ENCODE results near the gene ACADM. TPM values are rescaled to one million over a fixed set of nuclear protein-coding genes. Genes with fewer than 3 reads are reported as not detected.
"Not testable (repeated sequence)": the region's sequence is repeated elsewhere in the genome, so short reads cannot be mapped to it uniquely, and the experiment has no call there.

Gene ACADM
- total RNA-seq, 1 experiment from 2014 or later, result 48.7 TPM

DNA sequence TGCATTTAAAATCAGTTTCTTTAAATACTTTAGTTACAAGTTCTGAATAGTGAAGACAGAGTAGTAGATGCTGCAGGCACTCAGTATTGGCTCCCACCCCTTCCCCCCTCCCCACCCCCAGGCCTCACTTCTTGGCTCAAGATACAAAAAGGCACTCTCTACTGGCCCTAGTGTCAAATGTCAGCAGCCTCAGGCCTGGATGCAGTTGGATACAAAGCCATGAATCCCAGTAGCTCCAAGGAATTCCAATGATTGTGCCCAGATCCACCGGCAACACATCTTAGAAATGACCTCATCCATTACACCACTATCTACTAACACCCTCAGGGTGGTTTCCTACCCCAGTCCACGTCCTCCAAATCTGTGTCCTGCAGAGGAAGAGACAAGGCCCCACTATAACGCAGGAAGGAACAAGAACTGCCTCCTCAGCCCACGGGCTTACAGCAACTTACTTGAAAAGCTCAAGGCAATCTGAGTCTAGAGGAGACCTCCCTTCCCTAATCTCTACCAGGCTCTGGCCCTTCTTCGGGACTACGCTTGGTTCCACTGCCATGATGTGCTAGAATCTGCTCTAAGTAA is 17.6 kb downstream of the ACADM start (continued):
- TF ChIP-seq, protein P1, sequence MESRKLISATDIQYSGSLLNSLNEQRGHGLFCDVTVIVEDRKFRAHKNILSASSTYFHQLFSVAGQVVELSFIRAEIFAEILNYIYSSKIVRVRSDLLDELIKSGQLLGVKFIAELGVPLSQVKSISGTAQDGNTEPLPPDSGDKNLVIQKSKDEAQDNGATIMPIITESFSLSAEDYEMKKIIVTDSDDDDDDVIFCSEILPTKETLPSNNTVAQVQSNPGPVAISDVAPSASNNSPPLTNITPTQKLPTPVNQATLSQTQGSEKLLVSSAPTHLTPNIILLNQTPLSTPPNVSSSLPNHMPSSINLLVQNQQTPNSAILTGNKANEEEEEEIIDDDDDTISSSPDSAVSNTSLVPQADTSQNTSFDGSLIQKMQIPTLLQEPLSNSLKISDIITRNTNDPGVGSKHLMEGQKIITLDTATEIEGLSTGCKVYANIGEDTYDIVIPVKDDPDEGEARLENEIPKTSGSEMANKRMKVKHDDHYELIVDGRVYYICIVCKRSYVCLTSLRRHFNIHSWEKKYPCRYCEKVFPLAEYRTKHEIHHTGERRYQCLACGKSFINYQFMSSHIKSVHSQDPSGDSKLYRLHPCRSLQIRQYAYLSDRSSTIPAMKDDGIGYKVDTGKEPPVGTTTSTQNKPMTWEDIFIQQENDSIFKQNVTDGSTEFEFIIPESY (IDR thresholded peaks at IDR 0.05; ENCODE audit: extremely low read depth, insufficient replicate concordance, low read length), result no peak
- TF ChIP-seq, protein P2, sequence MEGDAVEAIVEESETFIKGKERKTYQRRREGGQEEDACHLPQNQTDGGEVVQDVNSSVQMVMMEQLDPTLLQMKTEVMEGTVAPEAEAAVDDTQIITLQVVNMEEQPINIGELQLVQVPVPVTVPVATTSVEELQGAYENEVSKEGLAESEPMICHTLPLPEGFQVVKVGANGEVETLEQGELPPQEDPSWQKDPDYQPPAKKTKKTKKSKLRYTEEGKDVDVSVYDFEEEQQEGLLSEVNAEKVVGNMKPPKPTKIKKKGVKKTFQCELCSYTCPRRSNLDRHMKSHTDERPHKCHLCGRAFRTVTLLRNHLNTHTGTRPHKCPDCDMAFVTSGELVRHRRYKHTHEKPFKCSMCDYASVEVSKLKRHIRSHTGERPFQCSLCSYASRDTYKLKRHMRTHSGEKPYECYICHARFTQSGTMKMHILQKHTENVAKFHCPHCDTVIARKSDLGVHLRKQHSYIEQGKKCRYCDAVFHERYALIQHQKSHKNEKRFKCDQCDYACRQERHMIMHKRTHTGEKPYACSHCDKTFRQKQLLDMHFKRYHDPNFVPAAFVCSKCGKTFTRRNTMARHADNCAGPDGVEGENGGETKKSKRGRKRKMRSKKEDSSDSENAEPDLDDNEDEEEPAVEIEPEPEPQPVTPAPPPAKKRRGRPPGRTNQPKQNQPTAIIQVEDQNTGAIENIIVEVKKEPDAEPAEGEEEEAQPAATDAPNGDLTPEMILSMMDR (IDR thresholded peaks at IDR 0.05 in 2 of 3, conservative IDR thresholded peaks at IDR 0.05 in 1 of 3; ENCODE audit: borderline replicate concordance in 1 of 3, insufficient read depth in 1 of 3, low read depth in 2 of 3, low read length in 2 of 3), result no peak
- TF ChIP-seq SRF (IDR thresholded peaks at IDR 0.05; ENCODE audit: low read depth) (no peak), POLR2AphosphoS5 (IDR thresholded peaks at IDR 0.05; ENCODE audit: low read depth, low read length) (no peak), POLR2A (IDR thresholded peaks at IDR 0.05; ENCODE audit: borderline replicate concordance, extremely low read depth, insufficient read depth, insufficient read length) (no peak), EGR1 (IDR thresholded peaks at IDR 0.05; ENCODE audit: low read depth) (no peak)
- TF ChIP-seq, protein P3, sequence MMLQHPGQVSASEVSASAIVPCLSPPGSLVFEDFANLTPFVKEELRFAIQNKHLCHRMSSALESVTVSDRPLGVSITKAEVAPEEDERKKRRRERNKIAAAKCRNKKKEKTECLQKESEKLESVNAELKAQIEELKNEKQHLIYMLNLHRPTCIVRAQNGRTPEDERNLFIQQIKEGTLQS (IDR thresholded peaks at IDR 0.05), result no peak

DNA sequence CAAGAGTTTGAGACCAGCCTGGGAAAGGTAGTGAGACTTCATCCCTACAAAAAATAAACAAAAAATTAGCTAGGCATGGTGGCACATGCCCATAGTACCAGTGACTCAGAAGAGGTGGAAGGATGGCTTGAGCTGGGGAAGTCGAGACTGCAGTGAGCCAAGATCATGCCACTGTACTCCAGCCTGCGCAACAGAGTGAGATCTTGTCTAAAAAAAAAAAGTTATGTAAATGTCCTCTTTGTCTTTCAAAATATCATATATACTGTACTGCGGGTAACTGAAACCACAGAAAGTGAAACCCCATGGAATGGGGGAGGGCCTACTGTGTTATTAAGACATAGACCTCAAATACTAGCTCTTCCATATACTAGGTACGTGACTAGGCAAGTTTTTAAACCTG is 20.8 kb downstream of the ACADM start:
- no peak overlapping the region for H2AFZ ChIP-seq (ENCODE audit: low read depth, low read length, poor library complexity, severe bottlenecking)
- TF ChIP-seq EZH2 (IDR thresholded peaks at IDR 0.05), result no peak
- TF ChIP-seq, protein P3 (IDR thresholded peaks at IDR 0.05), result no peak
- TF ChIP-seq, protein P4, sequence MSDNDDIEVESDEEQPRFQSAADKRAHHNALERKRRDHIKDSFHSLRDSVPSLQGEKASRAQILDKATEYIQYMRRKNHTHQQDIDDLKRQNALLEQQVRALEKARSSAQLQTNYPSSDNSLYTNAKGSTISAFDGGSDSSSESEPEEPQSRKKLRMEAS (IDR thresholded peaks at IDR 0.05), result no peak
- TF ChIP-seq POLR2AphosphoS5 (IDR thresholded peaks at IDR 0.05; ENCODE audit: low read depth, low read length), result no peak
- TF ChIP-seq ZNF274 (IDR thresholded peaks at IDR 0.05; ENCODE audit: low read depth, low read length), result no peak
- CTCF ChIA-PET, result no interaction called here
- H3K9me3 ChIP-seq (ENCODE audit: control insufficient read depth in 1 of 2, insufficient read depth in 1 of 2, low read depth in 1 of 2, low read length in 2 of 2), result no peaks in the 10 kb centered on the region
- H3K4me2 ChIP-seq (ENCODE audit: low read length), result no peak overlapping the region
- H3K27ac ChIP-seq (ENCODE audit: low read depth, low read length), result no peak overlapping the region
- H3K9me2 ChIP-seq (ENCODE audit: insufficient read depth), result no peaks in the 10 kb centered on the region
- no peaks in the 10 kb centered on the region for H3K4me1 ChIP-seq (ENCODE audit: control insufficient read depth in 1 of 2, insufficient read depth in 2 of 2, low read length in 2 of 2)
- no peaks in the 10 kb centered on the region; the same call in 1 of the 2 replicates for H4K20me1 ChIP-seq (ENCODE audit: insufficient read depth)
- BruUV-seq (replicated peaks), result no TSS peak
- RAD21 ChIA-PET (ENCODE audit: low non-redundant PET in 1 of 2, low total read pairs in 2 of 2, uncharacterized antibody in 2 of 2, unreplicated experiment in 2 of 2), result no interaction called here
- ATAC-seq, result no peak
- H3K27me3 ChIP-seq (ENCODE audit: insufficient read depth, low read length), result no peaks in the 10 kb centered on the region
- H3K79me2 ChIP-seq (ENCODE audit: insufficient read depth, low read length), result no peaks in the 10 kb centered on the region
- peaks cover 0 to 16% of the 10 kb centered on the region in 2 experiments; a peak in 2 of 4 replicates for H3K36me3 ChIP-seq (ENCODE audit: control insufficient read depth in 1 of 2, insufficient read depth in 2 of 2, low read length in 2 of 2)
- no peak overlapping the region for H3K9ac ChIP-seq (ENCODE audit: low read length)
- no peak overlapping the region for H3K4me3 ChIP-seq (replicated peaks in 1 of 2; ENCODE audit: low read depth in 1 of 2, low read length in 2 of 2)
- intact Hi-C loops (cut with micrococcal nuclease), result no loop called here
- no peak for DNase-seq (ENCODE audit: low read depth, low spot score)
- POLR2A ChIA-PET, result no interaction called here

DNA sequence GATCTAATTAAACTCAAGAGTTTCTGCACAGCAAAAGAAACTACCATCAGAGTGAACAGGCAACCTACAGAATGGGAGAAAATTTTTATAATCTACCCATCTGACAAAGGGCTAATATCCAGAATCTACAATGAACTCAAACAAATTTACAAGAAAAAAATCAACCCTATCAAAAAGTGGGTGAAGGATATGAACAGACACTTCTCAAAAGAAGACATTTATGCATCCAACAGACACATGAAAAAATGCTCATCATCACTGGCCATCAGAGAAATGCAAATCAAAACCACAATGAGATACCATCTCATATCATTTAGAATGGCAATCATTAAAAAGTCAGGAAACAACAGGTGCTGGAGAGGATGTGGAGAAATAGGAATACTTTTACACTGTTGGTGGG is 32.7 kb downstream of the ACADM start:
- BruUV-seq (replicated peaks); H3K4me3 ChIP-seq (replicated peaks in 1 of 2; ENCODE audit: low read depth in 1 of 2, low read length in 2 of 2); H2AFZ ChIP-seq (ENCODE audit: low read depth, low read length, poor library complexity, severe bottlenecking); H3K79me2 ChIP-seq (ENCODE audit: insufficient read depth, low read length); H3K9me3 ChIP-seq (ENCODE audit: control insufficient read depth in 1 of 2, insufficient read depth in 1 of 2, low read depth in 1 of 2, low read length in 2 of 2); intact Hi-C loops (cut with micrococcal nuclease); H3K4me1 ChIP-seq (ENCODE audit: control insufficient read depth in 1 of 2, insufficient read depth in 2 of 2, low read length in 2 of 2); CTCF ChIA-PET; H3K27me3 ChIP-seq (ENCODE audit: insufficient read depth, low read length); DNase-seq (ENCODE audit: low read depth, low spot score); H3K9me2 ChIP-seq (ENCODE audit: insufficient read depth); ATAC-seq; RAD21 ChIA-PET (ENCODE audit: low non-redundant PET in 1 of 2, low total read pairs in 2 of 2, uncharacterized antibody in 2 of 2, unreplicated experiment in 2 of 2); H3K36me3 ChIP-seq (ENCODE audit: control insufficient read depth in 1 of 2, insufficient read depth in 2 of 2, low read length in 2 of 2); H3K4me2 ChIP-seq (ENCODE audit: low read length); H3K27ac ChIP-seq (ENCODE audit: low read depth, low read length); H3K9ac ChIP-seq (ENCODE audit: low read length); POLR2A ChIA-PET; H4K20me1 ChIP-seq (ENCODE audit: insufficient read depth): not testable (repeated sequence)

All from HCT116 (cell line).